Measurements from ENCODE around the gene RIMBP2. TPM values are rescaled to one million over a fixed set of nuclear protein-coding genes. Genes with fewer than 3 reads are reported as not detected.

The RIMBP2 gene
- total and polyA plus RNA-seq, 4 donors, result 0.39 to 1.0 TPM; not detected in 2

- Histone ChIP-seq H3K36me3 (ENCODE audit: control insufficient read depth in 1 of 2, insufficient read depth in 2 of 2, low read length in 1 of 2) (no peaks in the 10 kb centered on the region), H3K9me3 (ENCODE audit: control insufficient read depth, low read length) (no peaks in the 10 kb centered on the region), H3K27ac (ENCODE audit: low read depth in 1 of 2, low read length in 2 of 2) (no peak overlapping the region), H3K4me1 (ENCODE audit: control insufficient read depth in 1 of 2, insufficient read depth in 2 of 2, low read length in 2 of 2) (no peaks in the 10 kb centered on the region), H3K4me3 (ENCODE audit: low read length in 2 of 2) (no peak overlapping the region), H3K27me3 (ENCODE audit: control insufficient read depth in 1 of 2, insufficient read depth in 2 of 2, low read length in 1 of 2) (peaks cover 0 to 2% of the 10 kb centered on the region in 2 donors)
- WGBS, 2 donors, result 44 to 48% methylated on average over 7 of the region's 7 CpGs
- no peak for ATAC-seq (ENCODE audit: low FRiP score)
- intact Hi-C loops (cut with DNase I), result no loop called here
- no peak for DNase-seq
Measured at GRCh38 chr12:130579231-130579630, 136.9 kb downstream of the RIMBP2 start.

GRCh38 chr12:130577351-130577750 lies 138.7 kb downstream of the RIMBP2 start:
- DNase-seq (no peak), ATAC-seq (ENCODE audit: low FRiP score) (no peak)
- WGBS, 2 donors, result 71 to 78% methylated on average over 6 of the region's 6 CpGs
- Histone ChIP-seq H3K9me3 (ENCODE audit: control insufficient read depth, low read length) (no peaks in the 10 kb centered on the region), H3K27ac (ENCODE audit: low read depth in 1 of 2, low read length in 2 of 2) (no peak overlapping the region), H3K27me3 (ENCODE audit: control insufficient read depth in 1 of 2, insufficient read depth in 2 of 2, low read length in 1 of 2) (peaks cover 0 to 2% of the 10 kb centered on the region in 2 donors), H3K4me1 (ENCODE audit: control insufficient read depth in 1 of 2, insufficient read depth in 2 of 2, low read length in 2 of 2) (no peaks in the 10 kb centered on the region), H3K36me3 (ENCODE audit: control insufficient read depth in 1 of 2, insufficient read depth in 2 of 2, low read length in 1 of 2) (no peaks in the 10 kb centered on the region), H3K4me3 (ENCODE audit: low read length in 2 of 2) (no peak overlapping the region)
- intact Hi-C loops (cut with DNase I), result no loop called here

GRCh38 chr12:130576371-130576816 lies 139.7 kb downstream of the RIMBP2 start:
- H3K4me1 ChIP-seq (ENCODE audit: control insufficient read depth in 1 of 2, insufficient read depth in 2 of 2, low read length in 2 of 2), result no peaks in the 10 kb centered on the region
- intact Hi-C loops (cut with DNase I), result no loop called here
- no peaks in the 10 kb centered on the region for H3K36me3 ChIP-seq (ENCODE audit: control insufficient read depth in 1 of 2, insufficient read depth in 2 of 2, low read length in 1 of 2)
- ATAC-seq (ENCODE audit: low FRiP score), result no peak
- DNase-seq, result no peak
- H3K27ac ChIP-seq (ENCODE audit: low read depth in 1 of 2, low read length in 2 of 2), result no peak overlapping the region
- no peaks in the 10 kb centered on the region for H3K9me3 ChIP-seq (ENCODE audit: control insufficient read depth, low read length)
- 81% methylated on average over 17 of the region's 17 CpGs for WGBS, 2 donors
- H3K27me3 ChIP-seq (ENCODE audit: control insufficient read depth in 1 of 2, insufficient read depth in 2 of 2, low read length in 1 of 2), result peaks cover 0 to 2% of the 10 kb centered on the region in 2 donors
- H3K4me3 ChIP-seq (ENCODE audit: low read length in 2 of 2), result no peak overlapping the region

- Histone ChIP-seq H3K4me3 (ENCODE audit: low read length in 2 of 2) (no peak overlapping the region), H3K36me3 (ENCODE audit: control insufficient read depth in 1 of 2, insufficient read depth in 2 of 2, low read length in 1 of 2) (no peaks in the 10 kb centered on the region), H3K27ac (ENCODE audit: low read depth in 1 of 2, low read length in 2 of 2) (no peak overlapping the region), H3K27me3 (ENCODE audit: control insufficient read depth in 1 of 2, insufficient read depth in 2 of 2, low read length in 1 of 2) (peaks cover 0 to 2% of the 10 kb centered on the region in 2 donors), H3K4me1 (ENCODE audit: control insufficient read depth in 1 of 2, insufficient read depth in 2 of 2, low read length in 2 of 2) (no peaks in the 10 kb centered on the region), H3K9me3 (ENCODE audit: control insufficient read depth, low read length) (no peaks in the 10 kb centered on the region)
- DNase-seq, result no peak
- no peak for ATAC-seq (ENCODE audit: low FRiP score)
- intact Hi-C loops (cut with DNase I), result no loop called here
- WGBS, 2 donors, result 70 to 77% methylated on average over 6 of the region's 6 CpGs
Measured at GRCh38 chr12:130574402-130574801, 141.7 kb downstream of the RIMBP2 start.

- Histone ChIP-seq H3K4me3 (ENCODE audit: low read length in 2 of 2) (no peak overlapping the region), H3K36me3 (ENCODE audit: control insufficient read depth in 1 of 2, insufficient read depth in 2 of 2, low read length in 1 of 2) (no peaks in the 10 kb centered on the region), H3K4me1 (ENCODE audit: control insufficient read depth in 1 of 2, insufficient read depth in 2 of 2, low read length in 2 of 2) (no peaks in the 10 kb centered on the region), H3K27me3 (ENCODE audit: control insufficient read depth in 1 of 2, insufficient read depth in 2 of 2, low read length in 1 of 2) (peaks cover 0 to 2% of the 10 kb centered on the region in 2 donors), H3K9me3 (ENCODE audit: control insufficient read depth, low read length) (no peaks in the 10 kb centered on the region), H3K27ac (ENCODE audit: low read depth in 1 of 2, low read length in 2 of 2) (no peak overlapping the region)
- ATAC-seq (ENCODE audit: low FRiP score) (no peak), DNase-seq (no peak)
- intact Hi-C loops (cut with DNase I), result no loop called here
- WGBS, 2 donors, result 73 to 74% methylated on average over 7 of the region's 7 CpGs
Measured at GRCh38 chr12:130573766-130574165, 142.3 kb downstream of the RIMBP2 start.

GRCh38 chr12:130573235-130573634 lies 142.9 kb downstream of the RIMBP2 start:
- intact Hi-C loops (cut with DNase I), result no loop called here
- no peaks in the 10 kb centered on the region for H3K9me3 ChIP-seq (ENCODE audit: control insufficient read depth, low read length)
- H3K27ac ChIP-seq (ENCODE audit: low read depth in 1 of 2, low read length in 2 of 2), result no peak overlapping the region
- no peak overlapping the region for H3K4me3 ChIP-seq (ENCODE audit: low read length in 2 of 2)
- ATAC-seq (ENCODE audit: low FRiP score) (no peak), DNase-seq (no peak)
- 84 to 87% methylated on average over 14 of the region's 14 CpGs for WGBS, 2 donors
- peaks cover 0 to under 1% of the 10 kb centered on the region in 2 donors for H3K27me3 ChIP-seq (ENCODE audit: control insufficient read depth in 1 of 2, insufficient read depth in 2 of 2, low read length in 1 of 2)
- no peaks in the 10 kb centered on the region for H3K36me3 ChIP-seq (ENCODE audit: control insufficient read depth in 1 of 2, insufficient read depth in 2 of 2, low read length in 1 of 2)
- H3K4me1 ChIP-seq (ENCODE audit: control insufficient read depth in 1 of 2, insufficient read depth in 2 of 2, low read length in 2 of 2), result no peaks in the 10 kb centered on the region

- H3K4me3 ChIP-seq (ENCODE audit: low read length in 2 of 2), result no peak overlapping the region
- no peaks in the 10 kb centered on the region for H3K9me3 ChIP-seq (ENCODE audit: control insufficient read depth, low read length)
- intact Hi-C loops (cut with DNase I), result no loop called here
- 73 to 77% methylated on average over 11 of the region's 11 CpGs for WGBS, 2 donors
- no peaks in the 10 kb centered on the region for H3K4me1 ChIP-seq (ENCODE audit: control insufficient read depth in 1 of 2, insufficient read depth in 2 of 2, low read length in 2 of 2)
- ATAC-seq (ENCODE audit: low FRiP score) (no peak), DNase-seq (no peak)
- H3K27me3 ChIP-seq (ENCODE audit: control insufficient read depth in 1 of 2, insufficient read depth in 2 of 2, low read length in 1 of 2), result no peaks in the 10 kb centered on the region
- no peak overlapping the region for H3K27ac ChIP-seq (ENCODE audit: low read depth in 1 of 2, low read length in 2 of 2)
- H3K36me3 ChIP-seq (ENCODE audit: control insufficient read depth in 1 of 2, insufficient read depth in 2 of 2, low read length in 1 of 2), result no peaks in the 10 kb centered on the region
Measured at GRCh38 chr12:130572553-130572952, 143.5 kb downstream of the RIMBP2 start.

- no peak for DNase-seq
- Histone ChIP-seq H3K27ac (ENCODE audit: low read depth in 1 of 2, low read length in 2 of 2) (no peak overlapping the region), H3K36me3 (ENCODE audit: control insufficient read depth in 1 of 2, insufficient read depth in 2 of 2, low read length in 1 of 2) (no peaks in the 10 kb centered on the region), H3K4me3 (ENCODE audit: low read length in 2 of 2) (no peak overlapping the region), H3K4me1 (ENCODE audit: control insufficient read depth in 1 of 2, insufficient read depth in 2 of 2, low read length in 2 of 2) (no peaks in the 10 kb centered on the region), H3K9me3 (ENCODE audit: control insufficient read depth, low read length) (peaks cover under 1% of the 10 kb centered on the region), H3K27me3 (ENCODE audit: control insufficient read depth in 1 of 2, insufficient read depth in 2 of 2, low read length in 1 of 2) (no peaks in the 10 kb centered on the region)
- intact Hi-C loops (cut with DNase I), result no loop called here
- no peak for ATAC-seq (ENCODE audit: low FRiP score)
- WGBS, 2 donors, result 88 to 90% methylated on average over 8 of the region's 8 CpGs
Measured at GRCh38 chr12:130571734-130572133, 144.4 kb downstream of the RIMBP2 start.

- intact Hi-C loops (cut with DNase I), result no loop called here
- Histone ChIP-seq H3K9me3 (ENCODE audit: control insufficient read depth, low read length) (peaks cover 4% of the 10 kb centered on the region), H3K27me3 (ENCODE audit: control insufficient read depth in 1 of 2, insufficient read depth in 2 of 2, low read length in 1 of 2) (no peaks in the 10 kb centered on the region), H3K27ac (ENCODE audit: low read depth in 1 of 2, low read length in 2 of 2) (no peak overlapping the region), H3K4me3 (ENCODE audit: low read length in 2 of 2) (no peak overlapping the region), H3K4me1 (ENCODE audit: control insufficient read depth in 1 of 2, insufficient read depth in 2 of 2, low read length in 2 of 2) (no peaks in the 10 kb centered on the region), H3K36me3 (ENCODE audit: control insufficient read depth in 1 of 2, insufficient read depth in 2 of 2, low read length in 1 of 2) (no peaks in the 10 kb centered on the region)
- ATAC-seq (ENCODE audit: low FRiP score) (no peak), DNase-seq (no peak)
- WGBS, 2 donors, result 80 to 83% methylated on average over 6 of the region's 6 CpGs
Measured at GRCh38 chr12:130571089-130571488, 145.0 kb downstream of the RIMBP2 start.
